Natural killer cell treated with Interleukin-12 subunit alpha and Interleukin-12 subunit beta and Interleukin-15 and Interleukin-18, amount 100 ng/mL, for 72 hours (primary cell): ENCODE results near the gene C4BPB. TPM values are rescaled to one million over a fixed set of nuclear protein-coding genes. Genes with fewer than 3 reads are reported as not detected.

ENCODE experiments used
- ATAC-seq, 2 donors: fragments of 150-1000 bp; cut with Tn5 transposase in 1 of 2; sonication (Bioruptor Pico), chemical (Tn5 transposase) in 1 of 2; 2 replicates each; pipeline ENCODE4 v1.10.0; 2021
- DNase-seq: peaks from one replicate; pipeline ENCODE4 v3.0.0; 2022; ENCODE audit warnings: low spot score
- H3K27ac Mint-ChIP-seq, 2 donors: 1 replicate in 1 of 2; 2 replicates in 1 of 2; pipeline ENCODE4 v1.8.0; 2022; ENCODE audit warnings: mixed read lengths in 2 of 2, mild to moderate bottlenecking in 1 of 2, moderate library complexity in 1 of 2
- H3K27me3 Mint-ChIP-seq, 2 donors: 1 replicate in 1 of 2; 2 replicates in 1 of 2; pipeline ENCODE4 v1.8.0; 2022; ENCODE audit warnings: mixed read lengths in 2 of 2
- H3K36me3 Mint-ChIP-seq: one replicate; pipeline ENCODE4 v1.8.0; 2022; ENCODE audit warnings: mixed read lengths
- H3K4me1 Mint-ChIP-seq, 2 donors: 1 replicate in 1 of 2; 2 replicates in 1 of 2; pipeline ENCODE4 v1.8.0; 2022; ENCODE audit warnings: low read depth in 2 of 2, mixed read lengths in 2 of 2, mild to moderate bottlenecking in 1 of 2
- H3K4me3 Mint-ChIP-seq: one replicate; pipeline ENCODE4 v1.8.0; 2022; ENCODE audit warnings: mixed read lengths
- H3K9me3 Mint-ChIP-seq: 2 replicates; pipeline ENCODE4 v1.8.0; 2022; ENCODE audit warnings: mixed read lengths
- total RNA-seq, 2 donors: library from RNA; stranded (reverse); gene quantifications; one replicate each; pipeline ENCODE4 v1.2.3, GENCODE V29; 2022

C4BPB gene
- total RNA-seq, 2 donors from 2014 or later, result 0.38 TPM; not detected in 1

DNA sequence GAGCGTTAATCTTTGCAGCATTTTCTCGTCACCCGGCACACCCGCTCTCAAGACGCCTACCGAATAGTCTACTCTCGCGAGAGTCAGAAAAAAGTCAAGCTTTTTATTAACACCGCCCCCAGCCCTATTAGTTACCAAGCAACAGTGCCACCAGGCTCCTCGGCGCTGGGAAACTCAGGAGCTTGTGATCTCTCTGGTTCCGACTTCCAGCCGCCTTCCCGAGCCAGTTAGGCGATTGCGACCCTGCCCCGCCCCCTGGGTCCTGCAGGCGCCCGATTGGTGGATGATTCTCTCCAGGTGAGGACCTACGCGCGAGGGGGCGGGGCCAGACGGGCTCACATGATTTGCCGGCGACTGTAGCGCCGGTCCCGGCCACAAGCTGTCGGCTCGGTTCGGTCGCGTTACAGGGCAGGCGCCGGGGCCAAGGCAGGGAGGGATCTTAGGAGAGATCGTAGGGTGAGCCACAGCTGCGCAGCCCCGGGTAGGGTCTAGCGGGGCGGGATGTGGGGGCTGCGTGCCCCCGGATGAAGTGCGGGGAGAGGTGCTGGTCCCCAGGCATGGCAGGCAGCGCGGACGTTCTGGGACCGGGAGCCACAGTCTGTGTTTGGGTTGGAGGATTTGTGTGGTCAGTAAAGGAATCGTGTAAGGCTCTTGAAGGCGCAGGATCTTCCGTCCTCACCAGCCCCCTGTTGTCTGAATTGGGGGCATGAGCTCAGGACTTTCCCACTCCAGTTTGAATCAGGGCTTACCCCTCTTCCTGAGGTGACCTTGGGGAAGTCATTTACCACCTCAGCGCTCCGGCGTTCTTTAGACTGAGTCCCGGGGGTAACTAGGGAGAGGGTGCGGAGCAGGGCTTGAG lies 35.5 kb upstream of the C4BPB start, which contains the start of gene PFKFB2:
PFKFB2 (plus strand) TSS at position 365 of the 859 bp plus-strand sequence. CDS start 1,443 bp downstream, outside the sequence.
- no peaks in the 10 kb centered on the region for H3K9me3 Mint-ChIP-seq
- peak within 1 kb of the TSS; percentile 68 to 92 for H3K27ac Mint-ChIP-seq
- H3K4me1 Mint-ChIP-seq, result peaks cover 29 to 33% of the 10 kb centered on the region in 2 donors
- ATAC-seq, result peak; percentile 90 to 93
- H3K27me3 Mint-ChIP-seq, result no peaks in the 10 kb centered on the region
- peak within 1 kb of the TSS; percentile 100 for H3K4me3 Mint-ChIP-seq
- peak; percentile 94 for DNase-seq
- H3K36me3 Mint-ChIP-seq, result peaks cover 5% of the 10 kb centered on the region

GRCh38 chr1:207054491-207054890 lies 34.2 kb upstream of the C4BPB start:
- Mint-ChIP-seq H3K27ac (no peak overlapping the region), H3K4me3 (peak overlapping the region; percentile 13)

DNA sequence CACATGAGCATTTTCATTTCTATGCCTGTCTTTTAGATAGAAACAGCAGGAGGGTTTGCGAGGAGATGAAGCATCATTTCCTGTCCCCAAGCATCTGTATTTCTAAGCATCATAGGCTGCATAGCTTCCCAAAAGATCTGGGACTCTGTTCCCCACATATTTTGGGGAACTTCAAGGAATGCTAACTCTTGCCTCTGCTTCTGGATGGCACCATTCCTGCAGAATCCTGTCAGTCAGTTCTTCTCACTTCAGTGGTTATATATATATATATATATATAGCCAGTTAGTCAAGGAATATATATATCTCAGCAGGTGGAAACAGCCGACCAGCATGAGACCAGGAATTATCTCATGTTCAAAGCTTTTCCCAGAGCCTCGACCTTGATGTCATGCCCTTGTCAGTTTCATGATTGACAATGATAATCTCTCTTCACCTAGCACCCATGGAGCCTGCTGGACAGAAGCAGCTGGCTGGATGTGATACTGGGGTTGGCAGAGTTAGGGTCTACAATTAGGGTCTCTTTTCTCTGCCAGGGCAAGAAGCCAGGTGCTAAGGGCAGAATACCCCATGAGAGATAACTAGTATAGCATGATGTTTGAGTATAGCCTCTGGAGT lies 33.2 kb upstream of the C4BPB start:
- Mint-ChIP-seq H3K27ac (no peak overlapping the region), H3K4me1 (peaks cover 19 to 23% of the 10 kb centered on the region in 2 donors), H3K4me3 (no peak overlapping the region), H3K9me3 (no peaks in the 10 kb centered on the region), H3K27me3 (no peaks in the 10 kb centered on the region), H3K36me3 (no peaks in the 10 kb centered on the region)
- ATAC-seq (no peak), DNase-seq (no peak)

More at GRCh38 chr1:207054491-207054890, 34.2 kb upstream of the C4BPB start:
- Mint-ChIP-seq H3K9me3 (no peaks in the 10 kb centered on the region), H3K4me1 (peaks cover 24 to 30% of the 10 kb centered on the region in 2 donors), H3K36me3 (peaks cover 5% of the 10 kb centered on the region), H3K27me3 (no peaks in the 10 kb centered on the region)
- ATAC-seq (no peak), DNase-seq (no peak)

DNA sequence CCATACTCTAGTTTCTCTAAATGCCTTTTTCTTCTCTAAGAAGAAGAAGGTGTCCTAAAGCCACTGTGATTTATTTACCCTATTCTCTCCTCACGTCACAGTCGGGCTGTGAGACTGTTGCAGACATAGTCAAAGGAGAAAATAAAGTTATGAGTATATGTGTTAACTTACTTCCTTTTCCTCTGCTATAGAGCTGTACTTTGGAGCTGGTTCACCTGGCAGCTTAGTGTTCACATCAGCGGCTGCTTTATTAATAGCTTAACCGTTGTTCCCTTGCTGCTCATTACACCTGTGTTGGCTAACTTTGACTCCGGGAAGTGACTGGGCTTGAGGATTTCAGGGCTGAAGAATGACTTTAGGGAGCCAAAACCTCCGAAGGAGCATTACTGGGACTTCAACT lies 32.0 kb upstream of the C4BPB start:
- Mint-ChIP-seq H3K27ac (no peak overlapping the region), H3K4me1 (peaks cover 11 to 14% of the 10 kb centered on the region in 2 donors), H3K36me3 (no peaks in the 10 kb centered on the region), H3K27me3 (no peaks in the 10 kb centered on the region), H3K4me3 (no peak overlapping the region), H3K9me3 (no peaks in the 10 kb centered on the region)
- ATAC-seq (no peak), DNase-seq (no peak)

- no peaks in the 10 kb centered on the region for H3K27me3 Mint-ChIP-seq
- no peaks in the 10 kb centered on the region for H3K36me3 Mint-ChIP-seq
- no peak overlapping the region for H3K27ac Mint-ChIP-seq
- ATAC-seq (no peak), DNase-seq (no peak)
- peaks cover 11 to 12% of the 10 kb centered on the region in 2 donors for H3K4me1 Mint-ChIP-seq
- H3K4me3 Mint-ChIP-seq, result no peak overlapping the region
- no peaks in the 10 kb centered on the region for H3K9me3 Mint-ChIP-seq
These were observed 30.4 kb upstream of the C4BPB start for GRCh38 chr1:207058252-207058651.

GRCh38 chr1:207058878-207059867 lies 29.5 kb upstream of the C4BPB start:
- H3K9me3 Mint-ChIP-seq, result no peaks in the 10 kb centered on the region
- H3K4me1 Mint-ChIP-seq, result peaks cover 11 to 16% of the 10 kb centered on the region in 2 donors
- DNase-seq (no peak), ATAC-seq (no peak)
- H3K27ac Mint-ChIP-seq, result no peak overlapping the region
- no peak overlapping the region for H3K4me3 Mint-ChIP-seq
- no peaks in the 10 kb centered on the region for H3K36me3 Mint-ChIP-seq
- H3K27me3 Mint-ChIP-seq, result no peaks in the 10 kb centered on the region

DNA sequence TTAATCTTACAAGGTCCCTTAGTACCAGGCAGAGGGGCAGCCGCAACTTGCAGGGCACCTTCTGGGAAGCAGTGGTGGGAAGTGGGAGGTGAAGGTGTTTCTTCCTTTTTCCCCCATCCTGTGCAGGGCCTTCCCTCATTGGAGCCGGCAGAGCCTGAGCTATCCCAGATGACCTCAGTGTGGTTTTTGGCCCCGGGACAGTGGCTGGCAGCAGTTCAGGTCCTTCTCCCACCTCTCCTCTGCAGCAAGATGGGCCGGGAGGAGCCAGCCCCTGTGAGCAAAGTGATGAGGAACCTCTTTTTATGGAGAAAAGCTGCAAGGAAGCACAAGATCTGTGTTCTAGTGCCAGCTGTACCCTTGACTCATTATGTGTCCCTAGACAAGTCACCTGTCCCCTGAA lies 28.8 kb upstream of the C4BPB start:
- no peak for DNase-seq
- no peaks in the 10 kb centered on the region for H3K27me3 Mint-ChIP-seq
- H3K27ac Mint-ChIP-seq, result no peak overlapping the region
- H3K4me3 Mint-ChIP-seq, result no peak overlapping the region
- no peaks in the 10 kb centered on the region for H3K9me3 Mint-ChIP-seq
- peaks cover 11 to 16% of the 10 kb centered on the region in 2 donors for H3K4me1 Mint-ChIP-seq
- no peak for ATAC-seq
- no peaks in the 10 kb centered on the region for H3K36me3 Mint-ChIP-seq

GRCh38 chr1:207060596-207060995 lies 28.1 kb upstream of the C4BPB start:
- ATAC-seq (no peak), DNase-seq (no peak)
- H3K4me3 Mint-ChIP-seq, result no peak overlapping the region
- H3K9me3 Mint-ChIP-seq, result no peaks in the 10 kb centered on the region
- no peaks in the 10 kb centered on the region for H3K27me3 Mint-ChIP-seq
- no peaks in the 10 kb centered on the region for H3K36me3 Mint-ChIP-seq
- H3K27ac Mint-ChIP-seq, result no peak overlapping the region
- peaks cover 11 to 16% of the 10 kb centered on the region in 2 donors for H3K4me1 Mint-ChIP-seq

- Mint-ChIP-seq H3K36me3 (no peaks in the 10 kb centered on the region), H3K9me3 (no peaks in the 10 kb centered on the region), H3K4me3 (no peak overlapping the region), H3K4me1 (peaks cover 11 to 16% of the 10 kb centered on the region in 2 donors), H3K27ac (no peak overlapping the region), H3K27me3 (no peaks in the 10 kb centered on the region)
- DNase-seq (no peak), ATAC-seq (no peak)
These were observed 26.6 kb upstream of the C4BPB start for GRCh38 chr1:207062058-207062457.

DNA sequence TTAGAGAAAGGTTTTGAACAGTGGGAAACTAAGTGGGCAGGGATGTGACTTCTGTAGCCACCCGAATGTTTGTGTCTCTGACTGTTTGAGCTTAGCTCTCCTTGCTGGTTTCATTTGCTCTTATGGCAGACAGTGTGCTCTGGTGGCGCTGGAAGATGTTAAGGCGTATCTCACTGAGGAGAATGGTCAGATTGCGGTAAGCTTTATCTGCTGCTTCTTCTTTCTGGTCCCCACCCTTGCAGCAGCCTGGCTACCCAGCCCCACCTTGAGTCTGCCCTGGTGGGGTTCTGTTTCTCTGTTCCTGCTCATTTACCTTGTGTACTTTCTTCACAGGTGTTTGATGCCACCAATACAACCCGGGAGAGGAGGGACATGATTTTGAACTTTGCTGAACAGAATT lies 25.6 kb upstream of the C4BPB start:
- peak overlapping the region in 1 of 2 donors; percentile 4 for H3K27ac Mint-ChIP-seq

GRCh38 chr1:207064561-207064960 lies 24.1 kb upstream of the C4BPB start:
- Mint-ChIP-seq H3K4me3 (no peak overlapping the region), H3K27ac (no peak overlapping the region), H3K36me3 (no peaks in the 10 kb centered on the region), H3K4me1 (peaks cover 18 to 22% of the 10 kb centered on the region in 2 donors), H3K27me3 (no peaks in the 10 kb centered on the region), H3K9me3 (no peaks in the 10 kb centered on the region)
- DNase-seq (no peak), ATAC-seq (no peak)

More for the DNA sequence above, 25.6 kb upstream of the C4BPB start:
- no peak for DNase-seq
- H3K36me3 Mint-ChIP-seq, result no peaks in the 10 kb centered on the region
- H3K9me3 Mint-ChIP-seq, result no peaks in the 10 kb centered on the region
- H3K27me3 Mint-ChIP-seq, result no peaks in the 10 kb centered on the region
- peak overlapping the region; percentile 25 for H3K4me3 Mint-ChIP-seq
- H3K4me1 Mint-ChIP-seq, result peaks cover 11 to 16% of the 10 kb centered on the region in 2 donors
- ATAC-seq, result peak in 1 of 2 donors; percentile 61

- Mint-ChIP-seq H3K27ac (no peak overlapping the region), H3K36me3 (no peaks in the 10 kb centered on the region), H3K27me3 (no peaks in the 10 kb centered on the region), H3K4me3 (no peak overlapping the region), H3K9me3 (no peaks in the 10 kb centered on the region), H3K4me1 (peaks cover 24 to 30% of the 10 kb centered on the region in 2 donors)
- DNase-seq, result no peak
- no peak for ATAC-seq
These were observed 21.5 kb upstream of the C4BPB start for GRCh38 chr1:207067185-207067584.

DNA sequence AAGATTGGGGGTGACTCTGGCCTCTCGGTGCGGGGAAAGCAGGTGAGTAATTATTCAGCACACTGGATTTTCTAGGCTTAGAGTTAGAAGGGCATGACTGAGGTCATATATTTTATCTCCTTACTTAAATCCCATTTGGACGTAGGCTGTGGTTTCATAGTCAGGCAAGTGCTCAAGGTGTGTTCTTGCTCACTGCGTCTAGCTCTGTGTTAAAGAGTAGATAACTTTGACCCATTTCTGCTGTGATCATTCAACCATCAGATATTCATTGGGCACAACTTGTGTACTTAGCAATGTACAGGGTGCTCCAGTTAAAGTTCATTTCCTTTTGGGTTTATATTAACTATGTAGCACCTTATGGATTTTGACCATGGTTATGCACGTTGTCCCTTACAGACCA lies 21.0 kb upstream of the C4BPB start:
- H3K9me3 Mint-ChIP-seq, result no peaks in the 10 kb centered on the region
- H3K27me3 Mint-ChIP-seq, result no peaks in the 10 kb centered on the region
- DNase-seq (no peak), ATAC-seq (no peak)
- H3K4me3 Mint-ChIP-seq, result no peak overlapping the region
- H3K27ac Mint-ChIP-seq, result no peak overlapping the region
- H3K36me3 Mint-ChIP-seq, result no peaks in the 10 kb centered on the region
- H3K4me1 Mint-ChIP-seq, result peaks cover 20 to 25% of the 10 kb centered on the region in 2 donors
